Esophagus muscularis mucosa (tissue), 4 donors: Measurements from ENCODE around the gene PAX9. TPM values are rescaled to one million over a fixed set of nuclear protein-coding genes. Genes with fewer than 3 reads are reported as not detected.
A peak's percentile ranks its signal among the peaks of the same experiment; 100 is the strongest.

Source experiments
- DNase-seq: peaks from one replicate; pipeline ENCODE4 v3.0.0-alpha.2; 2017; ENCODE audit errors: extremely low spot score
- H3K27ac ChIP-seq, 4 donors: fragments of 200-600 bp; sonication (generic); replicated peaks in 1 of 4; 1 replicate in 3 of 4; 2 replicates in 1 of 4; pipeline ENCODE4 v1.5.1; 2016 to 2019; ENCODE audit warnings: mild to moderate bottlenecking in 1 of 4
- H3K27me3 ChIP-seq, 4 donors: fragments of 200-600 bp; sonication (generic); one replicate each; pipeline versions ENCODE4 v1.5.1 to v1.6.0; 2016 to 2019
- H3K36me3 ChIP-seq, 4 donors: fragments of 200-600 bp; sonication (generic); one replicate each; pipeline ENCODE4 v1.5.1; 2016 to 2019
- H3K4me1 ChIP-seq, 4 donors: fragments of 200-600 bp; sonication (generic); one replicate each; pipeline ENCODE4 v1.5.1; 2016 to 2019
- H3K4me3 ChIP-seq, 4 donors: fragments of 200-600 bp; sonication (generic); 1 replicate in 2 of 4; 2 replicates in 2 of 4; pipeline ENCODE4 v1.5.1; 2016 to 2019; ENCODE audit warnings: mild to moderate bottlenecking in 4 of 4, moderate library complexity in 1 of 4
- H3K9me3 ChIP-seq, 4 donors: fragments of 200-600 bp; sonication (generic); 1 replicate in 3 of 4; 2 replicates in 1 of 4; pipeline ENCODE4 v1.5.1; 2016 to 2019
- CTCF ChIP-seq, 3 experiments: fragments of 200-600 bp in 2 of 3; fragments of 450-650 bp in 1 of 3; sonication (generic) in 2 of 3; IDR thresholded peaks; one replicate each; pipeline ENCODE4 v1.5.1; 2017 to 2019; ENCODE audit warnings: antibody characterized with exemption in 3 of 3, mild to moderate bottlenecking in 2 of 3, moderate library complexity in 1 of 3
- EP300 ChIP-seq: sonication (generic); formaldehyde crosslinking; IDR thresholded peaks from one replicate; pipeline ENCODE4 v1.6.1; 2017; ENCODE audit warnings: antibody characterized with exemption
- POLR2A ChIP-seq: fragments of 450-650 bp; IDR thresholded peaks from one replicate; pipeline ENCODE4 v1.6.1; 2017; ENCODE audit warnings: antibody characterized with exemption, moderate library complexity, mild to moderate bottlenecking, low read depth
- POLR2AphosphoS5 ChIP-seq, 2 donors: sonication (generic); formaldehyde crosslinking; IDR thresholded peaks; one replicate each; pipeline ENCODE4 v1.6.1; 2017; ENCODE audit warnings: antibody characterized with exemption in 2 of 2
- WGBS: methylation state at CpG from one replicate; pipeline ENCODE4 v1.1.5; 2018; 5-methylcytosine and 5-hydroxymethylcytosine counted together
- intact Hi-C: fragments of 100-400 bp; cut with DNase I; formaldehyde crosslinking; loops from one replicate; pipeline ENCODE4 v1.15.1; 2023
- total RNA-seq, 4 donors: library from RNA; depleted of rRNA; stranded (reverse); fragments of >200 nt; gene quantifications; one replicate each; pipeline versions ENCODE4 v1.1.0 to v1.2.1, GENCODE V29; 2016

Gene PAX9
- total RNA-seq, 4 donors from 2014 or later, result 0.50 to 2.1 (median 0.77) TPM

DNA sequence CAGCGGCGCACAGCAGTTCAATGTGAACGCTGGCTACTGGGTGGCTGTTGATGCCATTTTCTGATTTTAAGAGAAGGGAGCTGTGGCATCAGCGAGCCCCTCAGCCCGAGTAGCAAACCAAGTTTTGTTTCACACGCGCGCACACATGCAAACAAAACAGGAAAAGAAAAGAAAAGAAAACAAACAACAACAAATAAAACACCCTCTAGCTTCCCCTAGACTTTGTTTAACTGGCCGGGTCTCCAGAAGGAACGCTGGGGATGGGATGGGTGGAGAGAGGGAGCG is 540 bp downstream of the PAX9 start:
- Histone ChIP-seq H3K27ac (peak overlapping the region in 1 of 4 donors; percentile 34), H3K4me3 (peak overlapping the region; percentile 40 to 48 (median 44)), H3K27me3 (peaks cover 24 to 100% (median 85%) of the 10 kb centered on the region in 4 donors), H3K36me3 (no peaks in the 10 kb centered on the region), H3K9me3 (no peaks in the 10 kb centered on the region), H3K4me1 (peaks cover 56 to 79% (median 71%) of the 10 kb centered on the region in 4 donors)
- intact Hi-C loops, result no loop called here
- 1% methylated on average over 11 of the region's 11 CpGs for WGBS
- DNase-seq, result no peak
- TF ChIP-seq CTCF (IDR thresholded peaks at IDR 0.05) (no peak), POLR2A (no peak), POLR2AphosphoS5 (IDR thresholded peaks at IDR 0.05) (no peak), EP300 (no peak)

DNA sequence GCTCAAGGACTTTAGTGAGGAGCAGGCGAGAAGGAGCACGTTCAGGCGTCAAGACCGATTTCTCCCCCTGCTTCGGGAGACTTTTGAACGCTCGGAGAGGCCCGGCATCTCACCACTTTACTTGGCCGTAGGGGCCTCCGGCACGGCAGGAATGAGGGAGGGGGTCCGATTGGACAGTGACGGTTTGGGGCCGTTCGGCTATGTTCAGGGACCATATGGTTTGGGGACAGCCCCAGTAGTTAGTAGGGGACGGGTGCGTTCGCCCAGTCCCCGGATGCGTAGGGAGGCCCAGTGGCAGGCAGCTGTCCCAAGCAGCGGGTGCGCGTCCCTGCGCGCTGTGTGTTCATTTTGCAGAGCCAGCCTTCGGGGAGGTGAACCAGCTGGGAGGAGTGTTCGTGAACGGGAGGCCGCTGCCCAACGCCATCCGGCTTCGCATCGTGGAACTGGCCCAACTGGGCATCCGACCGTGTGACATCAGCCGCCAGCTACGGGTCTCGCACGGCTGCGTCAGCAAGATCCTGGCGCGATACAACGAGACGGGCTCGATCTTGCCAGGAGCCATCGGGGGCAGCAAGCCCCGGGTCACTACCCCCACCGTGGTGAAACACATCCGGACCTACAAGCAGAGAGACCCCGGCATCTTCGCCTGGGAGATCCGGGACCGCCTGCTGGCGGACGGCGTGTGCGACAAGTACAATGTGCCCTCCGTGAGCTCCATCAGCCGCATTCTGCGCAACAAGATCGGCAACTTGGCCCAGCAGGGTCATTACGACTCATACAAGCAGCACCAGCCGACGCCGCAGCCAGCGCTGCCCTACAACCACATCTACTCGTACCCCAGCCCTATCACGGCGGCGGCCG is 1.1 kb downstream of the PAX9 start:
- intact Hi-C loops, result no loop called here
- no peak for TF ChIP-seq CTCF (IDR thresholded peaks at IDR 0.05)
- no peak for TF ChIP-seq POLR2A
- TF ChIP-seq EP300, result no peak
- no peak for TF ChIP-seq POLR2AphosphoS5 (IDR thresholded peaks at IDR 0.05)
- Histone ChIP-seq H3K4me3 (peak overlapping the region; percentile 40 to 48 (median 44)), H3K4me1 (peaks cover 50 to 76% (median 66%) of the 10 kb centered on the region in 4 donors), H3K9me3 (no peaks in the 10 kb centered on the region), H3K27me3 (peaks cover 24 to 100% (median 84%) of the 10 kb centered on the region in 4 donors), H3K36me3 (no peaks in the 10 kb centered on the region), H3K27ac (peak overlapping the region in 1 of 4 donors; percentile 34)
- DNase-seq, result no peak
- WGBS, result 4% methylated on average over 15 of the region's 71 CpGs

GRCh38 chr14:36663404-36664321 is 2.0 kb downstream of the PAX9 start:
- peak overlapping the region; percentile 40 to 48 (median 44) for H3K4me3 ChIP-seq
- 0% methylated on average over 19 of the region's 39 CpGs for WGBS
- DNase-seq, result no peak
- intact Hi-C loops, result no loop called here
- TF ChIP-seq POLR2A (no peak), POLR2AphosphoS5 (IDR thresholded peaks at IDR 0.05) (no peak), CTCF (IDR thresholded peaks at IDR 0.05) (no peak), EP300 (no peak)
- H3K9me3 ChIP-seq, result no peaks in the 10 kb centered on the region
- H3K27ac ChIP-seq, result no peak overlapping the region
- H3K36me3 ChIP-seq, result no peaks in the 10 kb centered on the region
- peaks cover 24 to 100% (median 83%) of the 10 kb centered on the region in 4 donors for H3K27me3 ChIP-seq
- H3K4me1 ChIP-seq, result peaks cover 41 to 67% (median 57%) of the 10 kb centered on the region in 4 donors

DNA sequence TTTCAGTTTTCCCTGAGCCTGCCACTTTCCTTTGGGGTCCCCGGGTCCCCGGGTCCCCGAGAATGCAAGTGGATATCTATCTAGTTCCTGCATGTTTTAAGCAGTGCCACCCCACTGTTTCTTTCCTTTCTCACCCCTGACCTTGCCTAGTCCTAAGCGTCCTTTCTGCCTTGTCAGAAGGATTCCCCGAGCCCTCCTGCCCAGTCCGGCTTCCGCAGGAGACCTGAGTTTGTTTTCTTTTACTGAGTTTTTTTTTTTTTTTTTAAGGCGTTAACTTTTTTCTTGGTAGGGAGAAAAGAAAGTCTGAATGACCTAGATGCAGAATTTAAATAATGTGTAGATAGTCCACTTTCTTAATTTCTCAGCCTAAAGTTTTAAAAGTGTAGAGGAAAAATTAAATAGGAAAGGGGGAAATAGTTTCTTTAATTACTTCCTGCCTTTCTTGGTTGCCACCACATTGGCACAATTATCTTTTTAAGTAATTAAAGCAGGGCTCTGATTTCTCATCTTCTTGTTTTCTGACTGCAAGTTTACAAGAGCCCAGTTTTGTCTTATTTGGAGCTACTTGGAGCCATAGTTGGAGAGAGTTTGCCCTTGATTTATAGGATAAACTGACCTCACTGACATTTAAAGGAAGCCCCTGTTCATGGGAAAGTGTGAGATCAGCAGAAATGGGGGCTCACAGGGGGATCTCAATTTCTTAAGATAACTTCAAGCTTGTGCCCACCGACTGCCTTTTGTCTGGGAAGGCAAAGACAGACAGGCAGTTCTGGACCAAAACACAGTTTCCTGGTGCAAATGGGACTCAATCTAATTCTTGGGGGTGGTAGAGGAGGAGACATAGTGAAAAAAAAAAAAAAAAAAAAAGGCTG is 2.9 kb downstream of the PAX9 start:
- no peak overlapping the region for H3K27ac ChIP-seq
- no peaks in the 10 kb centered on the region for H3K36me3 ChIP-seq
- TF ChIP-seq POLR2AphosphoS5 (IDR thresholded peaks at IDR 0.05) (no peak), EP300 (no peak), POLR2A (no peak), CTCF (IDR thresholded peaks at IDR 0.05) (no peak)
- H3K4me1 ChIP-seq, result peaks cover 40 to 58% (median 52%) of the 10 kb centered on the region in 4 donors
- 23% methylated on average over 9 of the region's 9 CpGs for WGBS
- peaks cover 24 to 99% (median 77%) of the 10 kb centered on the region in 4 donors for H3K27me3 ChIP-seq
- H3K9me3 ChIP-seq, result no peaks in the 10 kb centered on the region
- intact Hi-C loops, result no loop called here
- no peak for DNase-seq
- peak overlapping the region; percentile 40 to 48 (median 44) for H3K4me3 ChIP-seq
